HepG2 (cell line): ENCODE data around the gene VEPH1. TPM values are rescaled to one million over a fixed set of nuclear protein-coding genes. Genes with fewer than 3 reads are reported as not detected.

ENCODE experiments used
- ATAC-seq: fragments of 200-7000 bp; cut with Tn5 transposase; 3 replicates; pipeline ENCODE4 v1.9.1; 2020; ENCODE audit warnings: mild to moderate bottlenecking, moderate library complexity
- BruUV-seq: library from RNA; stranded (reverse); fragments of 400-500 nt; replicated peaks from 2 replicates; lab custom pipeline; 2021; lab: Mats Ljungman, UMichigan
- CTCF ChIA-PET: fragments of 300-600 bp; formaldehyde crosslinking; extraction: SDS; loops from one replicate; lab custom pipeline; 2021; ENCODE audit warnings: low total read pairs, inconsistent platforms, low intra/inter-chr PET ratio; lab: Yijun Ruan, JAX
- POLR2A ChIA-PET: fragments of 350-600 bp; sonication (Branson Sonifier 250); formaldehyde crosslinking; loops from one replicate; lab custom pipeline; 2020; ENCODE audit warnings: antibody characterized with exemption, inconsistent platforms; lab: Yijun Ruan, JAX
- DNase-seq: peaks from one replicate; pipeline ENCODE4 v3.0.0-alpha.2; 2015; ENCODE audit warnings: low spot score
- FAIRE-seq: peaks from 3 replicates; lab custom pipeline; 2011; peaks lifted over from hg19 to GRCh38; lab: Jason Lieb, UNC
- H2AFZ ChIP-seq: one replicate; pipeline ENCODE4 v1.6.1; 2011; ENCODE audit warnings: low read length, inconsistent platforms
- H3K27ac ChIP-seq: fragments of 300-600 bp; 3 replicates; pipeline ENCODE4 v1.8.0; 2011; ENCODE audit warnings: mixed run types, mild to moderate bottlenecking, mixed read lengths, low read length, inconsistent platforms; ENCODE audit not compliant: insufficient read depth; ENCODE audit errors: extremely low read length
- H3K27me3 ChIP-seq, 2 experiments: fragments of 200-600 bp in 1 of 2; 2 replicates in 1 of 2; 3 replicates in 1 of 2; pipeline versions ENCODE4 v1.6.0 to v1.8.0; 2011; ENCODE audit warnings: low read length in 2 of 2, mild to moderate bottlenecking in 2 of 2, moderate library complexity in 2 of 2, inconsistent platforms in 1 of 2; ENCODE audit not compliant: insufficient read depth in 2 of 2, control insufficient read depth in 1 of 2
- H3K36me3 ChIP-seq, 2 experiments: fragments of 200-600 bp in 1 of 2; replicated peaks in 1 of 2; 2 replicates in 1 of 2; 3 replicates in 1 of 2; pipeline versions ENCODE4 v1.5.1 to v1.8.0; 2011; ENCODE audit warnings: low read length in 2 of 2, inconsistent platforms in 1 of 2; ENCODE audit not compliant: insufficient read depth in 2 of 2, control insufficient read depth in 1 of 2
- H3K4me1 ChIP-seq: 2 replicates; pipeline ENCODE4 v1.5.1; 2012; ENCODE audit warnings: low read length, inconsistent platforms; ENCODE audit not compliant: insufficient read depth
- H3K4me2 ChIP-seq: 2 replicates; pipeline ENCODE4 v1.6.0; 2011; ENCODE audit warnings: low read depth, low read length, inconsistent platforms
- H3K4me3 ChIP-seq, 3 experiments: fragments of 200-600 bp in 1 of 3; sonication (generic), shearing (Covaris generic) in 1 of 3; replicated peaks in 1 of 3; 2 replicates each; pipeline ENCODE4 v1.5.1; 2011 to 2016; ENCODE audit warnings: low read length in 3 of 3, inconsistent platforms in 2 of 3, low read depth in 2 of 3, mild to moderate bottlenecking in 2 of 3, control low read depth in 1 of 3, mixed read lengths in 1 of 3; ENCODE audit not compliant: insufficient read depth in 1 of 3
- H3K79me2 ChIP-seq: one replicate; pipeline ENCODE4 v1.6.1; 2011; ENCODE audit warnings: low read length, inconsistent platforms; ENCODE audit not compliant: insufficient read depth
- H3K9ac ChIP-seq: 2 replicates; pipeline ENCODE4 v1.6.0; 2011; ENCODE audit warnings: mild to moderate bottlenecking, low read depth, low read length, inconsistent platforms; ENCODE audit not compliant: insufficient read depth
- H3K9me3 ChIP-seq: 2 replicates; pipeline ENCODE4 v1.5.1; 2012; ENCODE audit warnings: mild to moderate bottlenecking, low read length
- H4K20me1 ChIP-seq: 2 replicates; pipeline ENCODE4 v1.6.0; 2011; ENCODE audit warnings: inconsistent platforms, mild to moderate bottlenecking, low read length, moderate library complexity; ENCODE audit not compliant: insufficient read depth
- AKAP8 ChIP-seq: sonication (generic); formaldehyde crosslinking; IDR thresholded peaks from 2 replicates; pipeline ENCODE4 v1.5.1; 2020; ENCODE audit warnings: mild to moderate bottlenecking, missing genetic modification reagents
- EHMT2 ChIP-seq: fragments of 200-600 bp; sonication (generic); IDR thresholded peaks from 2 replicates; pipeline ENCODE4 v1.7.0; 2017; ENCODE audit warnings: antibody characterized with exemption, low read depth, low read length, borderline replicate concordance
- GMEB1 ChIP-seq: sonication (generic); formaldehyde crosslinking; IDR thresholded peaks from 2 replicates; pipeline ENCODE4 v1.5.1; 2020; ENCODE audit warnings: missing genetic modification reagents, mild to moderate bottlenecking, borderline replicate concordance
- HOXA7 ChIP-seq: sonication (generic); formaldehyde crosslinking; IDR thresholded peaks from 2 replicates; pipeline ENCODE4 v1.8.1; 2022; ENCODE audit warnings: mild to moderate bottlenecking, missing genetic modification reagents, moderate library complexity
- IKZF4 ChIP-seq: sonication (generic); formaldehyde crosslinking; IDR thresholded peaks from 2 replicates; pipeline ENCODE4 v1.5.1; 2020; ENCODE audit warnings: borderline replicate concordance, mild to moderate bottlenecking, low read depth, missing genetic modification reagents; ENCODE audit errors: not compliant biosample characterization
- KDM5A ChIP-seq: fragments of 200-600 bp; sonication (generic); IDR thresholded peaks from 2 replicates; pipeline ENCODE4 v1.7.0; 2018; ENCODE audit warnings: antibody characterized with exemption, mild to moderate bottlenecking, low read length, borderline replicate concordance
- WIZ ChIP-seq: sonication (generic); formaldehyde crosslinking; IDR thresholded peaks from 2 replicates; pipeline ENCODE4 v1.5.1; 2020; ENCODE audit warnings: mild to moderate bottlenecking, missing genetic modification reagents
- ZFAT ChIP-seq: sonication (generic); formaldehyde crosslinking; conservative IDR thresholded peaks from 2 replicates; pipeline ENCODE4 v1.8.1; 2023; ENCODE audit warnings: missing genetic modification reagents, inconsistent platforms
- WGBS: methylation state at CpG from one replicate; pipeline ENCODE4 v1.1.6; 2017; ENCODE audit warnings: low lambda C conversion rate; 5-methylcytosine and 5-hydroxymethylcytosine counted together
- in situ Hi-C: cut with HindIII; loops from 2 replicates; pipeline ENCODE4 v1.10.0; 2017; ENCODE audit warnings: low pct_unique_long_range_greater_than_20kb; ENCODE audit not compliant: extremely low pct_ligation_motif_present
- intact Hi-C: fragments of 100-400 bp; cut with micrococcal nuclease; formaldehyde crosslinking; loops from one replicate; pipeline ENCODE4 v1.10.0; 2022; ENCODE audit not compliant: unreplicated experiment
- polyA plus RNA-seq, 8 experiments: library from polyadenylated mRNA; depleted of rRNA in 3 of 8; stranded (reverse) in 7 of 8; unstranded in 1 of 8; fragments of >200 nt; fragmentation: Illumina TruSeq in 4 of 8; extraction: Trizol in 4 of 8; gene quantifications; 2 replicates each; pipeline versions ENCODE4 v1.2.1 to v1.2.3, GENCODE V29; 2011 to 2016; ENCODE audit warnings: low read depth in 4 of 8, missing spikeins in 1 of 8, mixed read lengths in 1 of 8; ENCODE audit not compliant: insufficient read depth in 1 of 8
- total RNA-seq, 5 experiments: library from RNA; depleted of rRNA; stranded (reverse); fragments of >200 nt; fragmentation: Illumina TruSeq; extraction: Trizol; gene quantifications; 2 replicates each; pipeline ENCODE4 v1.2.3, GENCODE V29; 2016; ENCODE audit warnings: low read depth in 1 of 5
- TF ChIP-seq, protein P1 (sequence below): sonication (generic); formaldehyde crosslinking; IDR thresholded peaks from 2 replicates; pipeline ENCODE4 v1.4.0; 2020; ENCODE audit warnings: missing genetic modification reagents

VEPH1 gene
- total and polyA plus RNA-seq, 2 of the 13 experiments (the other 11 are each of a cell fraction or from before 2014, with no cell fraction given) = not detected

- Histone ChIP-seq H3K79me2 (no peaks in the 10 kb centered on the region), H3K4me1 (no peaks in the 10 kb centered on the region), H3K27me3 (no peaks in the 10 kb centered on the region), H2AFZ (no peak overlapping the region), H3K4me3 (no peak overlapping the region), H3K4me2 (no peak overlapping the region), H3K36me3 (no peaks in the 10 kb centered on the region), H3K9me3 (no peaks in the 10 kb centered on the region), H3K9ac (no peak overlapping the region), H4K20me1 (no peaks in the 10 kb centered on the region), H3K27ac (no peak overlapping the region)
- FAIRE-seq (no peak), DNase-seq (no peak), ATAC-seq (no peak)
- TF ChIP-seq HOXA7 = no peak
- no peak for TF ChIP-seq ZFAT (CRISPR knock-in tag)
- no peak for TF ChIP-seq WIZ (CRISPR knock-in tag)
- TF ChIP-seq IKZF4 (CRISPR knock-in tag) = no peak
- no peak for TF ChIP-seq KDM5A
- TF ChIP-seq AKAP8 (CRISPR knock-in tag) = no peak
- TF ChIP-seq, protein P1, sequence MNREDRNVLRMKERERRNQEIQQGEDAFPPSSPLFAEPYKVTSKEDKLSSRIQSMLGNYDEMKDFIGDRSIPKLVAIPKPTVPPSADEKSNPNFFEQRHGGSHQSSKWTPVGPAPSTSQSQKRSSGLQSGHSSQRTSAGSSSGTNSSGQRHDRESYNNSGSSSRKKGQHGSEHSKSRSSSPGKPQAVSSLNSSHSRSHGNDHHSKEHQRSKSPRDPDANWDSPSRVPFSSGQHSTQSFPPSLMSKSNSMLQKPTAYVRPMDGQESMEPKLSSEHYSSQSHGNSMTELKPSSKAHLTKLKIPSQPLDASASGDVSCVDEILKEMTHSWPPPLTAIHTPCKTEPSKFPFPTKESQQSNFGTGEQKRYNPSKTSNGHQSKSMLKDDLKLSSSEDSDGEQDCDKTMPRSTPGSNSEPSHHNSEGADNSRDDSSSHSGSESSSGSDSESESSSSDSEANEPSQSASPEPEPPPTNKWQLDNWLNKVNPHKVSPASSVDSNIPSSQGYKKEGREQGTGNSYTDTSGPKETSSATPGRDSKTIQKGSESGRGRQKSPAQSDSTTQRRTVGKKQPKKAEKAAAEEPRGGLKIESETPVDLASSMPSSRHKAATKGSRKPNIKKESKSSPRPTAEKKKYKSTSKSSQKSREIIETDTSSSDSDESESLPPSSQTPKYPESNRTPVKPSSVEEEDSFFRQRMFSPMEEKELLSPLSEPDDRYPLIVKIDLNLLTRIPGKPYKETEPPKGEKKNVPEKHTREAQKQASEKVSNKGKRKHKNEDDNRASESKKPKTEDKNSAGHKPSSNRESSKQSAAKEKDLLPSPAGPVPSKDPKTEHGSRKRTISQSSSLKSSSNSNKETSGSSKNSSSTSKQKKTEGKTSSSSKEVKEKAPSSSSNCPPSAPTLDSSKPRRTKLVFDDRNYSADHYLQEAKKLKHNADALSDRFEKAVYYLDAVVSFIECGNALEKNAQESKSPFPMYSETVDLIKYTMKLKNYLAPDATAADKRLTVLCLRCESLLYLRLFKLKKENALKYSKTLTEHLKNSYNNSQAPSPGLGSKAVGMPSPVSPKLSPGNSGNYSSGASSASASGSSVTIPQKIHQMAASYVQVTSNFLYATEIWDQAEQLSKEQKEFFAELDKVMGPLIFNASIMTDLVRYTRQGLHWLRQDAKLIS = no peak
- no peak for TF ChIP-seq GMEB1 (CRISPR knock-in tag)
- no peak for TF ChIP-seq EHMT2
- POLR2A ChIA-PET = no interaction called here
- WGBS = 92% methylated on average over 1 of the region's 1 CpG
- in situ Hi-C loops (no loop called here), intact Hi-C loops (no loop called here)
- BruUV-seq = no TSS peak
- CTCF ChIA-PET = no interaction called here
Observed at GRCh38 chr3:157518881-157519280, 15.7 kb upstream of the VEPH1 start.
